ENCODE results near the gene VCPKMT.

The VCPKMT gene

GRCh38 chr14:50065583-50065982 lies 50.8 kb downstream of the VCPKMT start:
- DNase-seq (ENCODE audit: low spot score) = no peak

GRCh38 chr14:50064993-50065392 lies 51.4 kb downstream of the VCPKMT start:
- DNase-seq (ENCODE audit: low spot score) = no peak

- DNase-seq (ENCODE audit: low spot score) = no peak
Measured at GRCh38 chr14:50063876-50064420, 52.4 kb downstream of the VCPKMT start.

GRCh38 chr14:50062438-50063085 lies 53.8 kb downstream of the VCPKMT start:
- DNase-seq (ENCODE audit: low spot score) = peak; percentile 69

GRCh38 chr14:50061664-50062437 lies 54.5 kb downstream of the VCPKMT start:
- peak; percentile 35 for DNase-seq (ENCODE audit: low spot score)

GRCh38 chr14:50060871-50061663 lies 55.3 kb downstream of the VCPKMT start:
- peak; percentile 72 for DNase-seq (ENCODE audit: low spot score)

GRCh38 chr14:50059763-50060616 lies 56.4 kb downstream of the VCPKMT start:
- no peak for DNase-seq (ENCODE audit: low spot score)

All from LoVo (cell line).